Right renal cortex interstitium (tissue), 3 donors: ENCODE measurements around the gene SKOR2. TPM values are rescaled to one million over a fixed set of nuclear protein-coding genes. Genes with fewer than 3 reads are reported as not detected.
A peak's percentile ranks its signal among the peaks of the same experiment; 100 is the strongest.
"Not testable (repeated sequence)": the region's sequence is repeated elsewhere in the genome, so short reads cannot be mapped to it uniquely, and the experiment has no call there.

ENCODE experiments used
- DNase-seq, 3 donors: peaks; one replicate each; pipeline ENCODE4 v3.0.0-alpha.2; 2013; ENCODE audit warnings: low read depth in 3 of 3, low spot score in 2 of 3
- polyA plus RNA-seq, 3 donors: library from polyadenylated mRNA; unstranded; fragments of 120-200 nt; gene quantifications; one replicate each; pipeline ENCODE4 v1.2.1, GENCODE V29; 2013; ENCODE audit not compliant: insufficient read length in 3 of 3

Gene SKOR2
- polyA plus RNA-seq, 3 donors, result not detected

DNA sequence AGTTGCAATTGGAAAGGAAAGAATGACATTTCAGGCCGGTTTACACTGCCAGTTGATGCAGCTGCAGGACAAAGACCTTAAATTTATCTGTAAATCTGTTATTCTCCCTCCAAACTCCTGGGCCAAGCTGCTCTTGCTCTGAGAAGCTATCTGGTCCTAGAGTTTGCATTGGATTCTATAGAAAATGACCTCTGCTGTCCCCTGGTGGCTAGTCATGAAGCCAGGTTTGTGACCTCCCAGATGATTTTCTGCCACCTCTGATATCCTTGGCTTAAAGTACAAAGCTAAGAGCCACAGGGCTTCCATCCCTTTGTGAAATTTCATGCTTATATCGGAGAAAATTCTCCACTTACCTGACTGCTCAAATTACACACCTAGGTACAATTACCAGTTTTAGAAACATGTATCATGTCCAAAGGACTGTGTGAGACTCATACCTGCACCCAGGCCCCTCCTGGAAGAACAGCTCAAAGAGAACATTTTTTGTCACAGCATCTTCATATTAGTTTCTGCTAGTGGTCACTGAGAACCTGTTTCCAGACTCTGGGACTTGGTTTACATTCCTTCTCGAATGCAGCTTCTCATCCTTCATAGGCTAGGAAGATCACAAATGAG, 46.4 kb downstream of the SKOR2 start:
- DNase-seq, result peak in 2 of 3 donors; percentile 10 to 19

DNA sequence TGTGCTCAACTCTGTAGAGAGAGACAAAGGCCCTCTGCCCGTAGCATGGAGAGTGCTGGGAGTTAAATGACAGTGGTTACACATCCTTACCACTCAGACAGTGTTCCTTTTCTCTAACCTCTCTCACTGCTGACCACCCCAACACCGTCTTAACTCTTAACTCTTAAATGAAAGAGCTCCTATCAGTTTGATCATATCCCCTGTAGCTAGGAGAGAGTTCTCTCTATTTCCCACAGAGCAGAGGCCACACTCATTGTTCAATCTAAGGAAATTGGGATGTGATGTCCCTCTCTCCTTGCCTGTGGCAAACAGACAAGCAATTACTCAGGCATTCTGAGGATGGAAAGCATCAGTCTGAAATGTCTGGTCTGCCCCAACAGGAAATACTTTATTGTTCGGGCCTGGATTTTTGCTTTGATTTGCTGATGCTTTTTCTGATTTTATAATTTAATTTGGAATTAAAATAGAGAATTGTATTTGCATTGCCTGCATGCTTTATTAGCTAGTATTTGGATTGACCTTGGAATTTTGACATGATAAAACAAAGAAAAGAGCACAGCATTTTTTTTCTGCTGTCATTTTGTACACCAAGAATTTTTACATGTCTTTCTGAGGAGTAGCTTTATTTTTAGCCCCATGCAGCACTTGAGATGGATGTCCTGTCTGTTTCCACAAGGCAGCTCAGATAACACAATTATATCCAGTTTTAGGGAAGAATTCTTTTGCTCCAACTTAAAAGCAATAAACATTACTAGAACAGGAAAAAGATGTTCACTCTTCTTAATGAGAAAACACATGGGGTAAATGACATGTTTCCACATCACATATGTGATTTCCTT, 47.6 kb downstream of the SKOR2 start:
- DNase-seq, result no peak

DNA sequence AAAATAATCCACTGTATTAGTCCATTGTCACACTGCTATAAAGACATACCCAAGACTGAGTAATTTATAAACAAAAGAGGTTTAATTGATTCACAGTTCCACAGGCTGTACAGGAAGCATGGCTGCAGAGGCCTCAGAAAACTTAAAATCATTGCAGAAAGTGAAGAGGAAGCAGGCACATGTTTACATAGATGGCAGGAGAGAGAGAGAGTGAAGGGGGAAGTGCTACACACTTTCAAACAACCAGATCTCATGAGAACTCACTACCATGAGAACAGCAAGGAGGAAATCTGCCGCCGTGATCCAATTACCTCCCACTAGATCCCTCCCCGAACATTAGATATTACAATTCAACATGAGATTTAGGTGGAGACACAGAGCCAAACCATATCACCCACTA, 55.5 kb downstream of the SKOR2 start:
- not testable (repeated sequence) for DNase-seq

- DNase-seq, result no peak
Observed at GRCh38 chr18:47191961-47192360, 59.5 kb downstream of the SKOR2 start.

- DNase-seq, result no peak
Observed at GRCh38 chr18:47187721-47188120, 63.7 kb downstream of the SKOR2 start.

DNA sequence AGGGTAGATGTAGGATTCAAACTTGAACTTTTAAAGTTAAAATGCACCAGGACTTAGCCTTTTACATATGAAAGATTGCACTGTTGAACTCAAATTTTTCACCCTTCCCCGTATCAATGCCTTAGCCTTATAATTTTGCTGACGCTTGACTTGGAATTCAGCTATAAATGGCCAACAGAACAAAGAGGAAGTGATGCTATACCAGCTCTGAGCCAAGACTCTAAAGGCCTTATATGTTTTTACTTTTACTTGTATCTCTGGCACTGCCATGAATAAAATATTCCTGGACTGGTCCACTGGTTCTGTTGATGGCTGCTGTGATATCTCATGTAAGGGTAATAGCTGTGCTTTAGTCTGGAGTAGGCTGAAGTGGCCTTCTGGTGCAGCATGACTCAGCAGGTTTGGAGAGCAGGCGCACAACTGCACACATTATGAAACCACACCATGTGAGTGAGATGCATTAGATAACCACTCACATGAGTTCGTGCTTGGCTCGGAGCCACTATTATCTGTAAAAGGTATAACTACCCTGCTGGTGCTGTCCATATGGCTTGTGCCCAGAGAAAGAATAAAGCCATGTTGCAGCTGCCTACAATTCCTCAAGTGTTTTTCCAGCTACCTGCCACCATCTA, 66.9 kb downstream of the SKOR2 start:
- DNase-seq, result no peak

GRCh38 chr18:47182156-47182555, 69.3 kb downstream of the SKOR2 start:
- DNase-seq, result not testable (repeated sequence)

DNA sequence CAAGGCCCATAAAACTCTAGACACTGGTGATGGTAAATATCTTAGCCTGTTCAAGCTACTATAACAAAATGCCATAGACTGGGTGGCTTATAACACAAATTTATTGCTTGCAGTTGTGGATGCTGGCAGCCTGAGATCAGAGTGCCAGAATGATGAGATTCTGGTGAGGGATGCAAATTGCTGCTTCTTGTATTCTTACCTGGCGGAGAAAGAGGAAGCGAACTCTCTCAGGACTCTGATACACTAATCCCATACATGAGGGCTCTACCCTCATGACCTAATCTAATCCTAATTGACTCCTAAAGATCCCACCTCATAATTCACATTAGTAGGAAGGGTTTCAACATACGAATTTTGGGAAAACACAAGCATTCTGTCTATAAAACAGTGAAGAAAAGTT, 70.7 kb downstream of the SKOR2 start:
- DNase-seq, result no peak

DNA sequence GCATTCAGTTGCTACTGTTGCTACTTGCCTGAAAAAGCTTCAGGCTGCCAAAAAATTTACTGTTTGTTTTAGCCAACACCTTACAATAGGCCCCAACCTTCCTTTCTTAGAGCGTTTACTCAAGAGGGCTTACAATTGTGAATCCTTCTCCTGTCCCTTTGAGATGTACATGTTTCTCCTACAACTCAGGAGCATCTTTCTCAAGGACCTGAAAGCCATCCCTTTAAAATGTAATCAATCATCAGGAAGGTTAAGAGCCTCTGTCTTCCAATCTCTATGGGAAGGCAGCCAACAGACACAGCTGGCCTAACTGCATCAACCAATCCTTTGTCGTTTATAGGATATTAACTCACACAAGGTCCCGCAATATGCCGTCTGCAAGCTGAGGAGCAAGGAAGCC, 71.9 kb downstream of the SKOR2 start:
- no peak for DNase-seq

DNA sequence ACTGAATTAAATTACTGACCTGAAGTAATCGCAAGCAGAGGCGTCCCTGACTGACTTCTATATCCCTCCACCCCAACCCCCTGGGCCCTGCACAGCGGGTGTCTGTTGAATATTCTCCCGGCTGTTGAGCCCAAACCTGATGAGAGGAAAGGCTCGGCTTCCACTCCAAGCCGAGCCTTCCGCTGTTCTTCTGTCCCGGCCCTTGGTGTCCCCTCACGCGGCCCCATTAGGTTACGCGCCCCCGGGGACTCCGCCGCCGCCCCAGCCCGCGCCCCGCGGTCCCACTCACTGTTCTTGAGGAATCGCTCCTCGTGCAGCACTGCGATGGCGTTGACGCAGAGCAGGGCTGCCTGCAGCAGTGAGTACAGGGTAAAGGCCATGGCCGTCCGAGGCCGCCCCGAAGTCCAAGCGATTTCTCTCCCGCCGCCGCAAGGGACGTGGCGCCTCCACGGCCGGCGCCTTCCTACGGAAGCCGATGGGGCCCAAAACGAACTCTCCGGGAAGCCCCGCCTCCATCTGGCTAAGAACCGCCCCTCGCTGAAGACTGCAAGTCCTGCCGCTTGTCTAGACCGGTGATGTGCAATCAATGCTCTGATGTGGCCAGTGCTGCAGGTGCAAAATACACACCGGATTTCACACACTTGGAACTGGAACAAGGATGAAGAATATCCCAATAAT, 75.4 kb downstream of the SKOR2 start, which contains the start of gene IER3IP1:
Gene IER3IP1 (minus strand): TSS at position 467 of the 678 bp plus-strand sequence. CDS start 87 bp downstream, at position 380.
- peak; percentile 65 to 76 (median 74) for DNase-seq

DNA sequence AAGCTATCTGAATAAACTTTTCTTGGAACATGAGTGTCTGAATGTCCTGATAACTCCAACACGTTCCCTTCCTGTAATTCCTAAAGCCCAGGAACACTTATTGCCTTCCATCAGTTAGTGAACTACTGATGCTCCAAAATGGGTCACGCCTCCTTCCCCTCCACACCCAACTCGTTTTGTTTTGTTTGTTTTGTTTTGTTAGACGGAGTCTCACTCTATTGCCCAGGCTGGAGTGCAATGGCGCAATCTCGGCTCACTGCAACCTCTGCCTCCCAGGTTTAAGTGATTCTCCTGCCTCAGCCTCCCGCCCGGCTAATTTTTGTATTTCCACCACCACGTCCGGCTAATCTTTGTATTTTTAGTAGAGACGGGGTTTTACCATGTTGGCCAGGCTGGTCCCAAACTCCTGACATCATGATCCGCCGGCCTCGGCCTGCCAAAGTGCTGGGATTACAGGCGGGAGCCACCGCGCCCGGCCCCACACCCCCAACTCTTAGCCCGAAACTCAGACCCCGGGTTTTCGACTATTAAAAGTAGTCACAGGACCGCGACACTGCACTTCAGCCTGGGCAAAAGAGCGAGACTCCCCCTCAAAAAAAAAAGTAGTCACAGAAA, 76.1 kb downstream of the SKOR2 start:
- DNase-seq, result no peak

DNA sequence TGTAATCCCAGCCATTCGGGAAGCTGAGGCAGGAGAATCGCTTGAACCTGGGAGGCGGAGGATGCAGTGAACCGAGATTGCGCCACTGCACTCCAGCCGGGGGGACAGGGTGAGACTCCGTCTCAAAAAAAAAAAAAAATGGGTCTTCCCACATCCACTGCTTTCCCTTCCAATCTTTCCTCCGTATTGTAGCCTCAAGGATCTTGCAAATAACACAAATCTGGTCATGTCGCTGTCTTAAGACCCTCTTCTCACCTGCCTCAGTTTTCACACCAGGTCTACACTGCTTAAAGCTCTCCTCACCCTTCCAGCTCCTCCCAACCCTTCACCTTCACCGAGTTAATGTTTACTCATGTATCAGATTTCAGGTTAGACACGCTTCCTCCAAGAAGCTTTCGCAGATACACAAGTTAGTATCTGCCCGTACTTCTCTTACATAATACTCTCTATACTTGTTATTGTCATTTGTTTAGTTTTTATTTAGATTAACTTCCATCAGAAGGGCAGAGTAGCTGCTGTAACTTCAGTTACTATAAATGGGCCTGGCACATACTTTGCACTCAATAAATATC, 76.8 kb downstream of the SKOR2 start:
- DNase-seq, result no peak

DNA sequence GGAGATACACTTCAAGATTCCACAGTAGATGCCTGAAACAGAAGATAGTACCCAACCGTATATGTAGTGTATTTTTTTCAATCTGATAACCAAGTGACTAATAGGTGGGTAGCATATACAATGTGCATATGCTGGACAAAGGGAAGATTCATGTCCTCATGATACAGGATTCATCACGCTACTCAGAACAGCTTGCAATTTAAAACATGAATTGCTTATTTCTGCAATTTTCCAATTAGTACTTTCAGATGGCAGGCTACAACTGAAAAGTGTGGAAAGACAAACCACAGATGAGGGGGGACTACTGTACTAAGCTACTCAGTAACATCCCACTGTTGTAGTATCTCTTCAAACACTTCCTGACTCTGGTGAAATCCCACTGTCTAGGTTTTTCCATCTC, 79.0 kb downstream of the SKOR2 start:
- DNase-seq, result no peak

DNA sequence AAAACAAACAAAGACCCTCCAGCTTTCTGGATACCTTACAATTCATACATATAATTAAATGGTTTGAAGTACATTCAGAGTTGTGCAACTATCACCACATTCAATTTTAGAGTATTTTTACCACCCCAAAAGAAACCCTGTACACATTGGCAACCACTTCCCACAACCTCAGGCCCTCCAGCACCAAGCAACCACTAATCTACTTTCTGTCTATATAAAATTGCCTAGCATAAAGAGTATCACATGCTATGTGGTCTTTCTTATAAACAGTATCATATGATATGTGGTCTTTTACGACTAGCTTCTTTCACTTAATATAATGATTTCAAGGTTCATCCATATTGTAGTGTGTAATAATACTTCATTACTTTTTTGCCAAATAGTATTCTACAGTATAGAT, 82.5 kb downstream of the SKOR2 start:
- no peak for DNase-seq

GRCh38 chr18:47168509-47168908, 83.0 kb downstream of the SKOR2 start:
- no peak for DNase-seq

GRCh38 chr18:47166294-47166693, 85.2 kb downstream of the SKOR2 start:
- DNase-seq, result no peak

GRCh38 chr18:47163241-47163640, 88.2 kb downstream of the SKOR2 start:
- no peak for DNase-seq

GRCh38 chr18:47160256-47160655, 91.2 kb downstream of the SKOR2 start:
- no peak for DNase-seq

DNA sequence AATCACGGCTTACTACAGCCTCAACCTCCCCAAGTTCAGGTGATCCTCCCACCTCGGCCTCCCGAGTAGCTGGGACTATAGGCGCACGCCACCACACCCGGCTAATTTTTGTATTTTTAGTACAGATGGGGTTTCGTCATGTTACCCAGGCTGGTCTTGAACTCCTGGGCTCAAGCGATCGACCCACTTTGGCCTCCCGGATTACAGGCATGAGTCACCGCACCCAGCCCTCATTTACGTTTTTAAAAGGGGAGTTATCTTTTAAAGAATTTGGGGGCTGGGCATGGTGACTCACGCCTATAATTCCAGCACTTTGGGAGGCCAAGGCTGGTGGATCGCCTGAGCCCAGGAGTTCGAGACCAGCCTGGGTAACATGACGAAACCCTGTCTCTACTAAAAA, 93.1 kb downstream of the SKOR2 start:
- not testable (repeated sequence) for DNase-seq
